GM12873 (cell line): Measurements from ENCODE around the gene CTH.

Experiments used
- TF ChIP-seq, protein P1 (sequence below): IDR thresholded peaks from 2 replicates; pipeline ENCODE4 v1.5.1; 2012; ENCODE audit warnings: low read depth, mild to moderate bottlenecking, moderate library complexity, low read length, control low read depth; ENCODE audit not compliant: insufficient read depth; ENCODE audit errors: missing control alignments

The CTH gene

DNA sequence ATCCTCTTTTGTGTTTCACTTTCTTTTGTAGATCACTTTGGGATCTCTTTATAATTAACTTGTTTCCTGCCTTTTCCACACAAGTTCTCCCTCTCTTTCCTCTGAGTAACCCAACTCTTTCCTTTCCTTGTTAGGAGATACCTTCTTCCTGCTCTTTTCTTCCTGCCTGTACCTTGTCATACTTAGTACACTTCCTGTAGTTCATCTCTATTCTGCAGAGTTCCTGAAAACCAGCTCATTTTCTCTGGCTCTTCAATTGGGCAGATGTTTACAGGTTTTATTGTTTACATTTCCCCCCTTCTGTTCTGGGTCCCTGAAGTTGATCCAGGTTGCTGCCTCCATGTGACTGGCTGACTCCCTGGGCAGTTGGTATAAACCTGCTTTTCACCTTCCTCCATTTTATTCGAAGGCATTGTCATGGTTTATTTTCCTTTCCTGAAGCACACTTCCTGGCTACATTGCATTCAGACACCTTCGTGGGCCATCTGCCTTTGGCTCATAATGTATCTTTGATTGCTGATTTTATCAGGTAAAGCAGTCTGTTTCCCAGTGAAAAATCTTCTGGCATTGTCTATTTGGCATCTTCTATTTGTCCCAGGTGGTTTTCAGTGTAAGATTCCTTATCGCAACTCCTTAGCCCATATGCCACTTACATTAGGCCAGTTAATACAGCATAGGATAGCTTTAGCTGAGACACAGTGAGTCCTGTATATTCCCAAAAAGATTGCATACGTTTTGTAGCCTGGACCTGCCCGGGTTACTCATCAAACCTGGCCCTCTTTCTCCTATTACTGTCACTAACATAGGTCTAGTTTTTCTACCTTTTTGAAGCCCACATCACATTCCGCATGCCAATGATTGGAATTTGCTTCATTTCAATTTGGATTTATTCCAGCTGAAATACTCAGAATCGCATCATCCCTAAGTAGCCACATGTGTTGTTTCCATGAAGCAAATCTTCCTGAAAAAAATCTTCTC, 15.4 kb downstream of the CTH start:
- TF ChIP-seq, protein P1, sequence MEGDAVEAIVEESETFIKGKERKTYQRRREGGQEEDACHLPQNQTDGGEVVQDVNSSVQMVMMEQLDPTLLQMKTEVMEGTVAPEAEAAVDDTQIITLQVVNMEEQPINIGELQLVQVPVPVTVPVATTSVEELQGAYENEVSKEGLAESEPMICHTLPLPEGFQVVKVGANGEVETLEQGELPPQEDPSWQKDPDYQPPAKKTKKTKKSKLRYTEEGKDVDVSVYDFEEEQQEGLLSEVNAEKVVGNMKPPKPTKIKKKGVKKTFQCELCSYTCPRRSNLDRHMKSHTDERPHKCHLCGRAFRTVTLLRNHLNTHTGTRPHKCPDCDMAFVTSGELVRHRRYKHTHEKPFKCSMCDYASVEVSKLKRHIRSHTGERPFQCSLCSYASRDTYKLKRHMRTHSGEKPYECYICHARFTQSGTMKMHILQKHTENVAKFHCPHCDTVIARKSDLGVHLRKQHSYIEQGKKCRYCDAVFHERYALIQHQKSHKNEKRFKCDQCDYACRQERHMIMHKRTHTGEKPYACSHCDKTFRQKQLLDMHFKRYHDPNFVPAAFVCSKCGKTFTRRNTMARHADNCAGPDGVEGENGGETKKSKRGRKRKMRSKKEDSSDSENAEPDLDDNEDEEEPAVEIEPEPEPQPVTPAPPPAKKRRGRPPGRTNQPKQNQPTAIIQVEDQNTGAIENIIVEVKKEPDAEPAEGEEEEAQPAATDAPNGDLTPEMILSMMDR: no peak

DNA sequence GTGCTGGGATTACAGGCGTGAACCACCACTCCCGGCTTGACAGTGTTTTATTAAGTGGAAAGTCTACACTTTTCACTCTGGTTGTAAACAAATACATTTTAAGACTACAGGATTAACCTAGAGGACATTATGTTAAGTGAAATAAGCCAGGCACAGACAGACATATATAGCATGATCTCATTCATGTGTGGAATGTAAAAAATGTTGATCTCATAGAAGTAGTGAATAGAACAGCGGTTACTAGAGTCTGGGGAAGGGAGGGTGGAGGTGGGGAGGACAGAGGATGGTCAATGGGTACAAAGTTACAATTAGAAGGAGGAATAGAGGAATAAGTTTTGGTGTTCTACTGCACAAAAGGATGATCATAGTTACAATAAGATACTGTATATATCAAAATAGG, 16.9 kb downstream of the CTH start:
- TF ChIP-seq, protein P1: no peak

DNA sequence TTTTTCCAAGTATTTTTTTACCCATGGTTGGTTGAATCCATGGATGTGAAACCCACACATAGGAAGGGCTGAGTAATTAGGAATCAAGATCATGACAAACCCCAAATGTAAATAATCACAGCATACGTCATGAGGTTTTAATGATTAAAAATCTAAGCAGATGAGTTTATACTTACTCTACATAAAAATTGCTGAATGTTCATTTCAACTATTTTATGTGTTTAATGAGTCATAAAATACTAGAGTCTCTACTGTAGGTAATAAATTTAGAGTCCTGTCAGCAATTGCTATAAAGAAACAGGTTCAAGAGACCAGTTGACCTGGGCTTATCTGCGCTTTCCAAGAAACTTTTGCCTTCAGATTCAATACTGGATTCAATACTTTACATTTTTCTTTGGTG, 18.2 kb downstream of the CTH start:
- TF ChIP-seq, protein P1: no peak

DNA sequence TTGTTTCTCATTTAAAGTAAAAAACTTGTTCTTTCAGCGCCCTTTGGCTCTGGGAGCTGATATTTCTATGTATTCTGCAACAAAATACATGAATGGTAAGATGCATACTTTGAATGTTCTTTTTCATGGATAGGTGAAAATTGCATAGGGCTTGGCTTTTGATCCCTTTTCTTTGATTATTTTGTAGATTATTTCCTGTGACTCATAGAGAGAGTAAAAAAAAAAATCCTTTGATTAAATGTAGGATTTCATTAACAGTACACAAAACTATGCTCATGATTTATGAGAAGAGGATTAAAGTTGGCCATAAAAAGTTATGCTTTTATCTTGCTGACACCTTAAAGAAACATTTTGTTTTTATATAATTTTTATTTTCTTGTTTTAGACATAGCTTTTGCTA, 18.7 kb downstream of the CTH start:
- TF ChIP-seq, protein P1: no peak

DNA sequence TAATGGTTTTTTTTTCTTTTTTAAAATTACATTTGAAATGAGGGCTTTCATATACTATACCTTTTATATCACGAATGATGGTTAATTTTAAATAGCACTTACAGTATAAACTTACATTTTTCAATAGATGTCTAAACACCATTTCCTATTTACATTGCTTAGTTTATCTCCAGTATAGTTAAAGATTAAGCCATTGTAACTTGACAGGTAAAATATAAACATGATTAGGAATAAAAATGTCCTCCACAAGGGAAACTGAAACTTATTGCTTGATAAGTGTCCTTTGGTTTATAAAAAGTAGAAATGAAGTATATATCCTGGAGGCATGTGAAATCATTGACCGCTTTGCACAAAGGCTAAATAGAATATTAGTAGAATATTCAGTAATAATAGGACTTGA, 20.2 kb downstream of the CTH start:
- TF ChIP-seq, protein P1: no peak

DNA sequence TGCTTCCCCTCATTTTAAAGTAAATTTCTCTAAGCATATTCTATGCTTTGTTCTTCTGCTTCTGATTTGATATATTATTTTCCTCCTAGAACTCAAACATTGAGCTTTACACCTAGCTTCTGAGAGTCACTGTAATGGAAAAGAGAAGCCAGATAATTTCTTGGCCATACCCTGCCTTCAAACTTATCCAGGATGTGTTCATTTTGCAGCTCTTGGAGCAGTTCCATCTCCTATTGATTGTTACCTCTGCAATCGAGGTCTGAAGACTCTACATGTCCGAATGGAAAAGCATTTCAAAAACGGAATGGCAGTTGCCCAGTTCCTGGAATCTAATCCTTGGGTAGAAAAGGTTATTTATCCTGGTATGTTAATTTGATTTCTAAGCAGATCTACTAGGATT, 20.8 kb downstream of the CTH start:
- TF ChIP-seq, protein P1: no peak

DNA sequence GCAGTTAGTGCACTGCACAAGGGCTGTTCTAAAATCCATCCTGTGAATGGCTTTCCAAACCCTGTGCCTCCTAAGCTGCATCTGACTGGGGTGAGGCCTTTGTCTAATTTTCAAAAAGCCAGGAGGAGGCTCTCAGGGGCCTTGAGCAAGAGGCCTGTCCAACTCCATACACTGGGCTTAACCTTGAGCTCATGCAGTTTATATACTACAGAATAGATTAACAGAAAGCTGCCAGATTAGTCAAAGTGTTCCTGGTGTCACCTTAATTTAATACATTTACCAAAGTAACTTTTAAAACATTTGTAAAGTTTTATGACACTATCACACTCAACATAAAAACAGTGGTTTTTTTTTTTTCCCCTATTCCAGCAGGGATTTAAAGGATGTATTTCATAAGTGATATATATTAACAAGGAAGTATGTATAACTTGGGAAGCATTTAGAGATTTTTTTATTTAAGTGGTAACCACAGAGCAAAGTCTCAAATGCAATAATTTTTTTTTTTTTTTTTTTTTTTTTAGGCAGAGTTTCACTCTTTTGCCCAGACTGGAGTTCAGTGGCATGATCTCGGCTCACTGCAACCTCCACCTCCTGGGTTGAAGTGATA, 23.3 kb downstream of the CTH start:
- TF ChIP-seq, protein P1: no peak
